ENCODE measurements around the gene DCC.

The DCC gene

DNA sequence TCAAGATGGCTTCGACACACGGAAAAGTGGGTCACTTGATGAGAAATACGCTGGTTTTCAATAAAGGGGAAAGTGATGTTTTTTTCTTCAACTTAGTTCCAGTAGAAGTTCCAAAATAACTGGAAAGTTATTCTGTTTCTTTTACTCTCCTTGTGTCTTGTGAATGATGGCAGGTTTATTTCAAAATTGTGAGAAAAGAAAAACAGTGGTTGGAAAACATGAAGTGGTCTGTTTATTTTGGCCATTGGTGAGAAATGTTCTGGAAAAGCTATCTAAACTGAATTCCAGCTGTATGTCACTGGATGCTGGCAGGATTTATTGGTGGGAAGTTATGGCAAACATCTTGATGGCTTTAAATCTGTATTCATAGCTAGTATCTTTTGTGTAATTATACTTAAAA is 484.1 kb downstream of the DCC start:
- no peak overlapping the region for H3K27ac ChIP-seq
- H3K79me2 ChIP-seq: no peaks in the 10 kb centered on the region
- no peaks in the 10 kb centered on the region for H3K27me3 ChIP-seq (ENCODE audit: control insufficient read depth, insufficient read depth, low read length)
- H3K36me3 ChIP-seq (ENCODE audit: control insufficient read depth, insufficient read depth, low read length): no peaks in the 10 kb centered on the region
- H3K4me1 ChIP-seq: no peaks in the 10 kb centered on the region
- no peaks in the 10 kb centered on the region for H3K9me3 ChIP-seq (ENCODE audit: control insufficient read depth, low read length)
- H3K4me2 ChIP-seq (ENCODE audit: low read length): no peak overlapping the region
- H3K4me3 ChIP-seq (ENCODE audit: low read depth, low read length): no peak overlapping the region
- H2AFZ ChIP-seq: no peak overlapping the region
- TF ChIP-seq, protein P1, sequence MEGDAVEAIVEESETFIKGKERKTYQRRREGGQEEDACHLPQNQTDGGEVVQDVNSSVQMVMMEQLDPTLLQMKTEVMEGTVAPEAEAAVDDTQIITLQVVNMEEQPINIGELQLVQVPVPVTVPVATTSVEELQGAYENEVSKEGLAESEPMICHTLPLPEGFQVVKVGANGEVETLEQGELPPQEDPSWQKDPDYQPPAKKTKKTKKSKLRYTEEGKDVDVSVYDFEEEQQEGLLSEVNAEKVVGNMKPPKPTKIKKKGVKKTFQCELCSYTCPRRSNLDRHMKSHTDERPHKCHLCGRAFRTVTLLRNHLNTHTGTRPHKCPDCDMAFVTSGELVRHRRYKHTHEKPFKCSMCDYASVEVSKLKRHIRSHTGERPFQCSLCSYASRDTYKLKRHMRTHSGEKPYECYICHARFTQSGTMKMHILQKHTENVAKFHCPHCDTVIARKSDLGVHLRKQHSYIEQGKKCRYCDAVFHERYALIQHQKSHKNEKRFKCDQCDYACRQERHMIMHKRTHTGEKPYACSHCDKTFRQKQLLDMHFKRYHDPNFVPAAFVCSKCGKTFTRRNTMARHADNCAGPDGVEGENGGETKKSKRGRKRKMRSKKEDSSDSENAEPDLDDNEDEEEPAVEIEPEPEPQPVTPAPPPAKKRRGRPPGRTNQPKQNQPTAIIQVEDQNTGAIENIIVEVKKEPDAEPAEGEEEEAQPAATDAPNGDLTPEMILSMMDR (IDR thresholded peaks at IDR 0.05): no peak
- H3K9ac ChIP-seq: no peak overlapping the region

DNA sequence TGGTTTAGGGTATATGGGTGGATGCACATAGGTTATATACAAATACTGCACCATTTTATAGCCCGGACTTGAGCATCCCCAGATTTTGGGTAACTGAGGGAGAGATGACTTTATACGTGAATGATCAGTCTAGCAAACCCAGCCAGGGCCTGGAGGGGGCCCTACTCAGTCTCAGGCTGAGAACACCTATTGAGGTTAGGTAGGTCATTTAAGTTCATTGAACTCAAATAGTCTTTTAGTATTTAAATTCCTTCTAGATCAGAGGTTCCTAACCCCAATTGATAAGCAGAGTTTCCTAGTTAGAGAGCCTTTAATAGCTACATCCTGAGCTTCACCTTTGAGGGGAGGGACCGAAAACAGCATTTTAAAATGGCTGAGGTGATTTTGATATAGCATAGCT is 487.0 kb downstream of the DCC start:
- Histone ChIP-seq H3K79me2 (no peaks in the 10 kb centered on the region), H2AFZ (no peak overlapping the region), H3K36me3 (ENCODE audit: control insufficient read depth, insufficient read depth, low read length) (no peaks in the 10 kb centered on the region), H3K27ac (no peak overlapping the region), H3K4me2 (ENCODE audit: low read length) (no peak overlapping the region), H3K9me3 (ENCODE audit: control insufficient read depth, low read length) (no peaks in the 10 kb centered on the region), H3K4me3 (ENCODE audit: low read depth, low read length) (no peak overlapping the region), H3K27me3 (ENCODE audit: control insufficient read depth, insufficient read depth, low read length) (no peaks in the 10 kb centered on the region), H3K4me1 (no peaks in the 10 kb centered on the region), H3K9ac (no peak overlapping the region)
- TF ChIP-seq, protein P1 (IDR thresholded peaks at IDR 0.05): no peak

DNA sequence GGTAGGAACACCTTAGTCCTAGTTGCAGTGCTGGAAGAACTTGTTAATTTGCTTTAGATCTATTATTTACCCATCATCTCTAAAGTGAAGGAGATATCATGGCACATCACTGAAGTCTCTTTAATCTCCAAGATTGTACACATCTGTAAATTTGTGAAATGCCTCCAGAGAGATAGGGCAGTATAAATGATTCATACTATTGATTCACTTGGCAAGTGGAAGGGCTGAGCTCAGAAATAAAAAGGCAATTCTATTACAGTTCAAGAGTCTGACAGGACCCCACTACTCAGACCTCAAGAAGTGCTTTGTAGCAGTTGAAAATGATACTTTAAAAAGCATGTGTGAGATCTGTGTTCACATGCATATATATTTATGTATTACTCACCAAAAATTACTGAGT is 489.3 kb downstream of the DCC start:
- TF ChIP-seq, protein P1 (IDR thresholded peaks at IDR 0.05): no peak
- no peaks in the 10 kb centered on the region for H3K79me2 ChIP-seq
- no peak overlapping the region for H3K9ac ChIP-seq
- H3K4me3 ChIP-seq (ENCODE audit: low read depth, low read length): no peak overlapping the region
- H2AFZ ChIP-seq: no peak overlapping the region
- no peaks in the 10 kb centered on the region for H3K9me3 ChIP-seq (ENCODE audit: control insufficient read depth, low read length)
- H3K4me2 ChIP-seq (ENCODE audit: low read length): no peak overlapping the region
- H3K36me3 ChIP-seq (ENCODE audit: control insufficient read depth, insufficient read depth, low read length): no peaks in the 10 kb centered on the region
- no peaks in the 10 kb centered on the region for H3K4me1 ChIP-seq
- no peaks in the 10 kb centered on the region for H3K27me3 ChIP-seq (ENCODE audit: control insufficient read depth, insufficient read depth, low read length)
- no peak overlapping the region for H3K27ac ChIP-seq

DNA sequence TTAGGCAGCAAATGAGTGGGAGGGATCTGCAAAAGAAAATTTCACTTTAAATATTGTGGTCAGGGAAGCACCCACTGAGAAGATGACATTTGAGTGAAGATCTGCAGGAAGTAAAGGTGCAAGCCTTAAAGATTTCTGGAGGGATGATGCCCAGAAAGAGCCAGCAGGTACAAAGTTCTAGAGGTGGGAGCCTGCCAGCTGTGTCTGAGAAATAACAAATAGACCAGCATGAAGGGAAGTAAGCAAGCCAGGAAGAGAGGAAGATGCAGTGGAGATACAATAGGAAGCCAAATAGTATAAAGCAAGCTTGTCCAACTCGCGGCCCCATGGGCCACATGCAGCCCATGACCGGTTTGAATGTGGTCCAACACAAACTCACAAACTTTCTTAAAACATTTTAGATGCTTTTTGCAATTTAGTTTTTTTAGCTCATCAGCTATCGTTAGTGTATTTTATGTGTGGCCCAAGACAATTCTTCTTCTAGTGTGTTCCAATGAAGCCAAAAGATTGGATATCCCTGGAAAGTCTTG is 489.9 kb downstream of the DCC start:
- Histone ChIP-seq H3K4me3 (ENCODE audit: low read depth, low read length) (no peak overlapping the region), H3K4me2 (ENCODE audit: low read length) (no peak overlapping the region), H3K9ac (no peak overlapping the region), H3K27ac (no peak overlapping the region), H3K9me3 (ENCODE audit: control insufficient read depth, low read length) (no peaks in the 10 kb centered on the region), H3K79me2 (no peaks in the 10 kb centered on the region), H2AFZ (no peak overlapping the region), H3K27me3 (ENCODE audit: control insufficient read depth, insufficient read depth, low read length) (no peaks in the 10 kb centered on the region), H3K4me1 (no peaks in the 10 kb centered on the region), H3K36me3 (ENCODE audit: control insufficient read depth, insufficient read depth, low read length) (no peaks in the 10 kb centered on the region)
- TF ChIP-seq, protein P1 (IDR thresholded peaks at IDR 0.05): no peak

DNA sequence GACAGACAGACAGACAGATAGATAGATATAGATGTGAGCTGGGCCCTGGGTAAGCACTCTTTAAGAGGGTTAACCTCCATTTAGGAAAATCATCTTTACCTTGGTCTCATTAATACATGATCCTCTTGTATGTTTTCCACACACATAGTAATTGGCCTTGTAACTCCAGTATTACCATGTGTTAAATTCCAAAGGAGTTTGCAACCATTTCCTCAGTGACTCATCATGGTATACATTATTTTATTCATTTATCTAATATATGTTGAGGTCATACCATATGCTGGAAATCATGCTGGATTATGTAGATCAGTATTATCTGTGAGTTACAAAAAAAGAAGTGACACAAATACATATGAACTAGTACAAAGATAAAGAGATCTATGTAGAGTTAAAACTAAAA is 504.3 kb downstream of the DCC start:
- H3K27me3 ChIP-seq (ENCODE audit: control insufficient read depth, insufficient read depth, low read length): no peaks in the 10 kb centered on the region
- H3K4me2 ChIP-seq (ENCODE audit: low read length): no peak overlapping the region
- H3K4me1 ChIP-seq: no peaks in the 10 kb centered on the region
- no peaks in the 10 kb centered on the region for H3K36me3 ChIP-seq (ENCODE audit: control insufficient read depth, insufficient read depth, low read length)
- H3K27ac ChIP-seq: no peak overlapping the region
- TF ChIP-seq, protein P1 (IDR thresholded peaks at IDR 0.05): no peak
- H3K4me3 ChIP-seq (ENCODE audit: low read depth, low read length): no peak overlapping the region
- H2AFZ ChIP-seq: no peak overlapping the region
- H3K9ac ChIP-seq: no peak overlapping the region
- no peaks in the 10 kb centered on the region for H3K79me2 ChIP-seq
- H3K9me3 ChIP-seq (ENCODE audit: control insufficient read depth, low read length): no peaks in the 10 kb centered on the region
